Activated T-cell treated with anti-CD3 and anti-CD28 coated beads, Interleukin-2, amount 50 U/mL, for 24 hours (primary cell): Measurements from ENCODE around the gene THBS3.
"Not testable (repeated sequence)": the region's sequence is repeated elsewhere in the genome, so short reads cannot be mapped to it uniquely, and the experiment has no call there.

Experiments used
- DNase-seq: peaks from one replicate; pipeline ENCODE4 v3.0.0-alpha.2; 2020
- H3K27ac Mint-ChIP-seq: 2 replicates; pipeline ENCODE4 v1.8.0; 2020; ENCODE audit warnings: mild to moderate bottlenecking, mixed read lengths
- H3K27me3 Mint-ChIP-seq: 2 replicates; pipeline ENCODE4 v1.8.0; 2020; ENCODE audit warnings: mixed read lengths
- H3K36me3 Mint-ChIP-seq: 2 replicates; pipeline ENCODE4 v1.8.0; 2020; ENCODE audit warnings: low read depth, mixed read lengths
- H3K4me1 Mint-ChIP-seq: 2 replicates; pipeline ENCODE4 v1.8.0; 2020; ENCODE audit warnings: low read depth, mixed read lengths
- H3K4me3 Mint-ChIP-seq: 2 replicates; pipeline ENCODE4 v1.8.0; 2020; ENCODE audit warnings: mild to moderate bottlenecking, moderate library complexity, mixed read lengths
- H3K9me3 Mint-ChIP-seq: 2 replicates; pipeline ENCODE4 v1.8.0; 2020; ENCODE audit warnings: mixed read lengths

Gene THBS3

GRCh38 chr1:155244368-155245162, 36.9 kb upstream of the THBS3 start:
- Mint-ChIP-seq H3K27ac (peak overlapping the region; percentile 93), H3K27me3 (no peaks in the 10 kb centered on the region), H3K4me1 (peaks cover 52% of the 10 kb centered on the region), H3K36me3 (peaks cover 41% of the 10 kb centered on the region), H3K4me3 (peak overlapping the region; percentile 91), H3K9me3 (no peaks in the 10 kb centered on the region)
- peak; percentile 93 for DNase-seq

GRCh38 chr1:155242805-155243358, 35.2 kb upstream of the THBS3 start:
- Mint-ChIP-seq H3K4me3 (peak overlapping the region; percentile 91), H3K36me3 (peaks cover 48% of the 10 kb centered on the region), H3K27me3 (no peaks in the 10 kb centered on the region), H3K27ac (peak overlapping the region; percentile 93), H3K4me1 (peaks cover 54% of the 10 kb centered on the region), H3K9me3 (no peaks in the 10 kb centered on the region)
- DNase-seq: no peak

GRCh38 chr1:155241841-155242264, 34.2 kb upstream of the THBS3 start:
- H3K27ac Mint-ChIP-seq: peak overlapping the region; percentile 91
- H3K4me1 Mint-ChIP-seq: peaks cover 54% of the 10 kb centered on the region
- DNase-seq: no peak
- H3K36me3 Mint-ChIP-seq: peaks cover 49% of the 10 kb centered on the region
- no peaks in the 10 kb centered on the region for H3K27me3 Mint-ChIP-seq
- no peaks in the 10 kb centered on the region for H3K9me3 Mint-ChIP-seq
- H3K4me3 Mint-ChIP-seq: peak overlapping the region; percentile 79

GRCh38 chr1:155241069-155241679, 33.5 kb upstream of the THBS3 start:
- Mint-ChIP-seq H3K36me3 (peaks cover 50% of the 10 kb centered on the region), H3K4me1 (peaks cover 52% of the 10 kb centered on the region), H3K9me3 (no peaks in the 10 kb centered on the region), H3K27me3 (no peaks in the 10 kb centered on the region), H3K27ac (peak overlapping the region; percentile 91), H3K4me3 (peak overlapping the region; percentile 79)
- DNase-seq: no peak

- Mint-ChIP-seq H3K9me3 (no peaks in the 10 kb centered on the region), H3K36me3 (peaks cover 44% of the 10 kb centered on the region), H3K27ac (no peak overlapping the region), H3K4me3 (no peak overlapping the region), H3K4me1 (peaks cover 24% of the 10 kb centered on the region), H3K27me3 (no peaks in the 10 kb centered on the region)
- no peak for DNase-seq
These were observed 28.8 kb upstream of the THBS3 start for GRCh38 chr1:155236451-155236850.

- not testable (repeated sequence) for H3K9me3 Mint-ChIP-seq
These were observed 27.7 kb upstream of the THBS3 start for GRCh38 chr1:155235375-155235774.

GRCh38 chr1:155233502-155233901, 25.8 kb upstream of the THBS3 start:
- H3K36me3 Mint-ChIP-seq: peaks cover 28% of the 10 kb centered on the region
- not testable (repeated sequence) for H3K4me3 Mint-ChIP-seq, H3K9me3 Mint-ChIP-seq, DNase-seq, H3K4me1 Mint-ChIP-seq, H3K27me3 Mint-ChIP-seq, H3K27ac Mint-ChIP-seq

More at GRCh38 chr1:155235375-155235774, 27.7 kb upstream of the THBS3 start:
- H3K4me3 Mint-ChIP-seq, H3K27me3 Mint-ChIP-seq, DNase-seq: not testable (repeated sequence)
- H3K27ac Mint-ChIP-seq: peak overlapping the region; percentile 72
- H3K36me3 Mint-ChIP-seq: peaks cover 39% of the 10 kb centered on the region
- H3K4me1 Mint-ChIP-seq: peaks cover 13% of the 10 kb centered on the region

GRCh38 chr1:155232001-155232978, 24.6 kb upstream of the THBS3 start:
- H3K27ac Mint-ChIP-seq, H3K27me3 Mint-ChIP-seq, H3K9me3 Mint-ChIP-seq, DNase-seq, H3K4me3 Mint-ChIP-seq: not testable (repeated sequence)
- Mint-ChIP-seq H3K36me3 (peaks cover 19% of the 10 kb centered on the region), H3K4me1 (peaks cover 19% of the 10 kb centered on the region)

- not testable (repeated sequence) for H3K27ac Mint-ChIP-seq, H3K9me3 Mint-ChIP-seq, H3K4me3 Mint-ChIP-seq, DNase-seq, H3K27me3 Mint-ChIP-seq
- Mint-ChIP-seq H3K36me3 (peaks cover 20% of the 10 kb centered on the region), H3K4me1 (peaks cover 25% of the 10 kb centered on the region)
These were observed 23.6 kb upstream of the THBS3 start for GRCh38 chr1:155231302-155231701.

GRCh38 chr1:155228096-155228427, 20.4 kb upstream of the THBS3 start:
- Mint-ChIP-seq H3K4me3 (peak overlapping the region; percentile 90), H3K4me1 (peaks cover 40% of the 10 kb centered on the region), H3K9me3 (no peaks in the 10 kb centered on the region), H3K36me3 (peaks cover 38% of the 10 kb centered on the region), H3K27ac (peak overlapping the region; percentile 95), H3K27me3 (no peaks in the 10 kb centered on the region)
- DNase-seq: no peak

- Mint-ChIP-seq H3K4me1 (peaks cover 41% of the 10 kb centered on the region), H3K36me3 (peaks cover 40% of the 10 kb centered on the region), H3K27me3 (no peaks in the 10 kb centered on the region)
These were observed 19.8 kb upstream of the THBS3 start for GRCh38 chr1:155227261-155228095.

GRCh38 chr1:155226910-155227260, 19.2 kb upstream of the THBS3 start:
- Mint-ChIP-seq H3K36me3 (peaks cover 42% of the 10 kb centered on the region), H3K27me3 (no peaks in the 10 kb centered on the region), H3K9me3 (no peaks in the 10 kb centered on the region), H3K4me3 (peak overlapping the region; percentile 90), H3K4me1 (peaks cover 43% of the 10 kb centered on the region), H3K27ac (peak overlapping the region; percentile 95)
- peak; percentile 94 for DNase-seq

More at GRCh38 chr1:155227261-155228095, 19.8 kb upstream of the THBS3 start:
- peak overlapping the region; percentile 95 for H3K27ac Mint-ChIP-seq
- H3K4me3 Mint-ChIP-seq: peak overlapping the region; percentile 90
- peak; percentile 100 for DNase-seq
- no peaks in the 10 kb centered on the region for H3K9me3 Mint-ChIP-seq

- Mint-ChIP-seq H3K27me3 (no peaks in the 10 kb centered on the region), H3K4me1 (peaks cover 43% of the 10 kb centered on the region), H3K36me3 (peaks cover 42% of the 10 kb centered on the region), H3K4me3 (peak overlapping the region; percentile 90), H3K9me3 (no peaks in the 10 kb centered on the region), H3K27ac (peak overlapping the region; percentile 95)
- no peak for DNase-seq
These were observed 18.7 kb upstream of the THBS3 start for GRCh38 chr1:155226188-155226909.
